Hepatic stellate cell (primary cell): ENCODE measurements around the gene SPIRE2.
"Not testable (repeated sequence)": the region's sequence is repeated elsewhere in the genome, so short reads cannot be mapped to it uniquely, and the experiment has no call there.

Experiments used
- DNase-seq: peaks from one replicate; pipeline ENCODE4 v3.0.0; 2011; ENCODE audit warnings: low spot score

SPIRE2 gene, protein sequence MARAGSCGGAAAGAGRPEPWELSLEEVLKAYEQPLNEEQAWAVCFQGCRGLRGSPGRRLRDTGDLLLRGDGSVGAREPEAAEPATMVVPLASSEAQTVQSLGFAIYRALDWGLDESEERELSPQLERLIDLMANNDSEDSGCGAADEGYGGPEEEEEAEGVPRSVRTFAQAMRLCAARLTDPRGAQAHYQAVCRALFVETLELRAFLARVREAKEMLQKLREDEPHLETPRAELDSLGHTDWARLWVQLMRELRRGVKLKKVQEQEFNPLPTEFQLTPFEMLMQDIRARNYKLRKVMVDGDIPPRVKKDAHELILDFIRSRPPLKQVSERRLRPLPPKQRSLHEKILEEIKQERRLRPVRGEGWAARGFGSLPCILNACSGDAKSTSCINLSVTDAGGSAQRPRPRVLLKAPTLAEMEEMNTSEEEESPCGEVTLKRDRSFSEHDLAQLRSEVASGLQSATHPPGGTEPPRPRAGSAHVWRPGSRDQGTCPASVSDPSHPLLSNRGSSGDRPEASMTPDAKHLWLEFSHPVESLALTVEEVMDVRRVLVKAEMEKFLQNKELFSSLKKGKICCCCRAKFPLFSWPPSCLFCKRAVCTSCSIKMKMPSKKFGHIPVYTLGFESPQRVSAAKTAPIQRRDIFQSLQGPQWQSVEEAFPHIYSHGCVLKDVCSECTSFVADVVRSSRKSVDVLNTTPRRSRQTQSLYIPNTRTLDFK

DNA sequence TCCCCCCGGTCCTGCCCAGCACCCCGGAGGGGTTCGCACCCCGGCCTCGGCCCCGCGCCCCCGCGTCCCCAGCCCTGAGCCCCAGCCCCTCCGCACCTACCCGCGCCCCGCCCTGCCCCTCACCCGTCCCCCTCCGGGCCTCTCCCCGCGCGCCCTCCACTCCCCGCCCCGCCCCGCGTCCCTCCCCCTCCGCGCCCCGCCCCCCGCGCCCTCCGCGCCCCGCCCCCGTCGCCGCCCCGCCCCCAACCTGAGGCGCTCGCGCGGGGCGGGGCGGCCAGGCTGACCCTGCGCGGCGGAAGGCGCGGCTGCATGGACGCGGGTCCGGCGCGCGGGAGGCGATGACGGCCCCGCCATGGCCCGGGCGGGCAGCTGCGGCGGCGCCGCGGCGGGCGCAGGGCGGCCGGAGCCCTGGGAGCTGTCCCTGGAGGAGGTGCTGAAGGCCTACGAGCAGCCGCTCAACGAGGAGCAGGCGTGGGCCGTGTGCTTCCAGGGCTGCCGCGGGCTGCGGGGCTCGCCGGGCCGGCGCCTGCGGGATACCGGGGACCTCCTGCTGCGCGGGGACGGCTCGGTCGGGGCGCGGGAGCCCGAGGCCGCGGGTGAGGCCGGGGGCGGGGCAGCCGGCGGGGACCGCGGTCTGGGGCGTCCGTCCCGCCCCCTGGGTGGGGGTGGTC is at the start of gene SPIRE2:
SPIRE2 (plus strand) TSS at position 277 of the 671 bp plus-strand sequence; CDS start at position 353, 76 bp downstream.
- peak; percentile 76 for DNase-seq

DNA sequence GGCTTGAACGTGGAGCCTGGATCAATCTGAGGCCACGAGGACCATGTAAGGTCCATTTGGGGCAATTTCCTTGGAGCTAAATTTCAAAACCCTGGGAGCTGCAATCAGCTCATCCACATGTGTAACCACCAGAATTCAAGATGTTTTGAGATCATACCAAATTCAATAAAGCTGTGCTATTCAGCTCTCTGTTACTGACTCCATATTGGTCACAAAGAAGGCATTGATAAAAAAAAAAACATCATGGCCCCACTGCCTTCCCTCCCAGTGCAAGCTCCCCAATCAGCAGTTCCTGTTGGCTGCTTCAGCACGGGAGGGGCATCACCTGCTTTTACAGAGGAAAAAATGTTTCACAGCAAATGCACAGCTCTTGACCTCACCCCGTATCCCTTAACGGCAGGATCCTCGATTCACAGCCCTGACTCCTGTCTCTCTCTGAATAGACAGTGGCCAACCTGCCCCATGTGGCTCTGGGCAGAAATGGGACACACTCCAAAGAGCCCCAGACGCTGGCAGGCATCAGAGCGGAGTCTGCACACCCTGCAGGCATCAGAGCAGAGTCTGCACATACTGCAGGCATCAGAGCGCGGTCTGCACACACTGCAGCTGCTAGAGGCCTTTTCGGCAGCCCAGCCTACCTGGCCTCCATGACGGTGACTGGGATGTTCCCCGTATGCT is 48.9 kb upstream of the SPIRE2 start:
- no peak for DNase-seq

DNA sequence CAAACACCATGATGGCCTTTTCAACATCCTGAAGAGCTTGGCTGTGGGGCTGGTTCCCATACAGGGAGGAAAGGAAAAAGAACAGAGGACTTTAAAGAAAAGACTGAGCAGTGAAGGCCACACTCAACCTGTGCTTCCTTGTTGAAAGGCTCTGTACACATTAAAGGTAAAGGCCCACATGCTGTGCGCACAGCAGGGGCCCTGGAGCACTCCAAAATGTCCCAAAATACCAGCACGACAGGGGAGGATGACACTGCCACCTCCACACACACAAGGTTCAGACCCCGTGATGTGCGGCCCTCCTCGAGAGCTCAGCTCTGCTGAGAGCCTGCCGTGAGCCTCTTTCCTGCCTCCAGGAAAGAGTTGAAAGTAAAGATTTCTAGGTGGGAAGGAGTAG is 48.4 kb upstream of the SPIRE2 start:
- DNase-seq, result no peak

DNA sequence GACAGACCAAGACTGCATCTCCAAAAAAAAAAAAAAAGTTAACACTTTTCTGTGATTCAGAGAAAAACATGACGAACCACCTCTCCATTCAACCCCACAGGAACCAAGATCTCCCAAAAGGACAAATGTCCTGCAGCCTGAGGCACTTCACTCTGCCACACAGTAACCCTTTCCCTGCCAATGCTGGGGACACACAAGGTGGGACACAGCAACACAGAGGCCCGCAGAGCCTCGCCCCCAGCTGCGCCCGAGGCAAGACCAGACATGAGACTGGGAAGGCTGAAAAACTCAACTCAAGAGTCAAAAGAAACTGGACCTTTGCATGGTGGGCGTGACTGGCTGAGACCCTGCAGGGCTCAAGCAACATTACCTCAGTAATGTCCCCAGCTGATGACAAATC is 45.8 kb upstream of the SPIRE2 start:
- DNase-seq, result no peak

DNA sequence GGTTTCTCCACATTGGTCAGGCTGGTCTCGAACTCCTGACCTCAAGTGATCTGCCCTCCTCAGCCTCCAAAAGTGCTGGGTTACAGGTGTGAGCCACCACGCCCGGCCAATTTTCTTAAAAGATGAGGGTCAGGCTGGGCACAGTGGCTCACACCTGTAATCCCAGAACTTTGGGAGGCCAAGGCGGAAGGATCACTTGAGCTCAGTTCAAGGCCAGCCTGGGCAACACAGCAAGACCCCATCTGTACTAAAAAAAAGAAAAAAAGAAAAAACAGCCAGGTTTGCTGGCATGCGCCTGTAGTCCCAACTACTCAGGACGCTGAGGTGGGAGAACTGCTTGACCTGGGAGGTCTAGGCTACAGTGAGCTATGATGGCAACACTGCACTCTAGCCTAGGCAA is 44.3 kb upstream of the SPIRE2 start:
- not testable (repeated sequence) for DNase-seq

DNA sequence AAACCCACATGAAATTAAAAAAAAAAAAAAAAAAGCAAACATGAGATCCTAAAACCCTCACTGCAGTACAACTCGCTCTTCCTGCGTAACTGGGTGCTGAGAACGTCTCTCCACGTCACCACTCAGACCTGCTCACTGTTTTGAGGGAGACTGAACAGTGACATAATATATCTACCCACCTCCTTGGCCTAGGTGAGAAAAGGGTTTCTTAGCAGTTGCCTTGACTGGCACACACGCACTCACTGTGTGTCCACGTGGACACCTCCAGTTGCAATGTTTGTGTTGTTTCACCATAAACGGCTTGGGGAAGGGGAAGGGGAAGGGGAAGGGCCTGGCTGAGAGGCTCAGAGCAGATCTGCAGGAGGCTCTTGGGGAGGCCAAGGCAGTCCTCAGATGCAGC is 43.9 kb upstream of the SPIRE2 start:
- no peak for DNase-seq

DNA sequence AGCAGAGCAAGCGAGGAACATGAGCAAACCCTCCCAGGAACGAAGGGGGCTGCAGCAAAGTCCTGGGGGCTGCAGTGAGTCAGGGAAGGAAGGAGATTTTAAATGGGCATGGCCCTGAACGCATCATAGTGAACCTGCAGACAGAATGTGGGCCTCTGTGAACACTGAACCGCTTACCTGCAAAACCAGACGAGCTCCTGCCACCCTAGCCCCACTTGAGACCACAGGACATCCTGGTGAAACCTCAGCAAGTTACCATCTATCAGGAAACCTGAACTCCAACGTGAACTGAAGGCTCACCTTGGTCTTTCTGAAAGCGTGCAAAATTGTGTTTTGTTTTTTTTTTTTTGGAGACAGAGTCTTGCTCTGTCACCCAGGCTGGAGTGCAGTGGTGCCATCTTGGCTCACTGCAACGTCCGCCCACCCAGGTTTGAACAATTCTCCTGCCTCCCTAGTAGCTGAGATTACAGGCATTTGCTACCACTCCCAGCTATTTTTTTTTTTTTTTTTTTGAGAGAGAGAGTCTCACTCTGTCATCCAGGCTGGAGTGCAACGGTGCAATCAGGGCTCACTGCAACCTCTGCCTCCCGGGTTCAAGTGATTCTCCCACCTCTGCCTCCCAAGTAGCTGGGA is 42.6 kb upstream of the SPIRE2 start:
- no peak for DNase-seq

DNA sequence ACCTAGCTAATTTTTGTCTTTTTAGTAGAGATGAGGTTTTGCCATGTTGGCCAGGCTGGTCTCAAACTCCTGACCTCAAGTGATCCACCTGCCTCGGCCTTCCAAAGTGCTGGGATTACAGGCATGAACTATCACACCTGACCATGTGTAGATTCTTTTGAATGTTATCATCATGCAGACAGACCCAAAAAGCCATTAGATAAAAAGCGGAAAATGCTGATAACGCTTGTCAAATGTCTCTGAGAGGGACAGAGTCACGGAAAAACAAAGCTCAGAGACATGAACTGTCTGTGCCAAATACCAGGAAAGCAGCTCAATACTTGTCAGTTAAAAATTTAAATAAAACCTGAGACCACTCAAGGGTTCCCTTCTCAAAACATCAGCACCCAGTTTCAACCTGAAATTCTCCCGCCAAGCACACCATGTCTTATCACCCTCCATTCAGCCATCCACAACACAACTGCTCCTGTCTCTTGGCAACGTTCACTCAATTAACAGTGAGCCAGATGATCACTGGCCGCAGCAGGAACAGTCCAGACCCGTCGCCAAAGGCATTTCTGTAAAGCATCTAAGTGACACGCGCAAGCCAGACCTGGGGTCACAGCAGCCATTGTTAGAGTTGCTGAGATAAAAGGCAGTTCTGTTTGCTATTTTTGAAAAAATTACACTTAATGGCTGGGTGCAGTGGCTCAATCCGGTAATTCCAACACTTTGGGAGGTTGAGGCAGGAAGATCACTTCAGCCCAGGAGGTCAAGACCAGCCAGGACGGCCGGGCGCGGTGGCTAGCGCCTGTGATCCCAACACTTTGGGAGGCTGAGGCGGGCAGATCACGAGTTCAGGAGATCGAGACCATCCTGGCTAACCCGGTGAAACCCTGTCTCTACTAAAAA is 41.6 kb upstream of the SPIRE2 start:
- DNase-seq, result no peak

DNA sequence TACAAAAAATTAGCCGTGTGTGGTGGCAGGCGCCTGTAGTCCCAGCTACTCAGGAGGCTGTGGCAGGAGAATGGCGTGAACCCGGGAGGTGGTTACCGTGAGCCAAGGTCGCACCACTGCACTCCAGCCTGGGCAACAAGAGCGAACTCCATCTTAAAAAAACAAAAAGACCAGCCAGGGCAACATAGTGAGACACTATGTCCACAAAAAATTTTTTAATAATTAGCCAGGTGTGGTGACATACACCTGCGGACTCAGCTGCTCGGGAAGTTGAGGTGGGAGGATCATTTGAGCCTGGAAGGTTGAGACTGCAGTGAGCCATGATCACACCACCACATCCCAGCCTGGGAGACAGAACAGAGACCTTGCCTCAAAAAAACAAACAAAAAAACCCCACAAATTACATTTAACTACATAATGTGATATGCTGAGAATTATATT is 40.9 kb upstream of the SPIRE2 start:
- DNase-seq, result no peak

DNA sequence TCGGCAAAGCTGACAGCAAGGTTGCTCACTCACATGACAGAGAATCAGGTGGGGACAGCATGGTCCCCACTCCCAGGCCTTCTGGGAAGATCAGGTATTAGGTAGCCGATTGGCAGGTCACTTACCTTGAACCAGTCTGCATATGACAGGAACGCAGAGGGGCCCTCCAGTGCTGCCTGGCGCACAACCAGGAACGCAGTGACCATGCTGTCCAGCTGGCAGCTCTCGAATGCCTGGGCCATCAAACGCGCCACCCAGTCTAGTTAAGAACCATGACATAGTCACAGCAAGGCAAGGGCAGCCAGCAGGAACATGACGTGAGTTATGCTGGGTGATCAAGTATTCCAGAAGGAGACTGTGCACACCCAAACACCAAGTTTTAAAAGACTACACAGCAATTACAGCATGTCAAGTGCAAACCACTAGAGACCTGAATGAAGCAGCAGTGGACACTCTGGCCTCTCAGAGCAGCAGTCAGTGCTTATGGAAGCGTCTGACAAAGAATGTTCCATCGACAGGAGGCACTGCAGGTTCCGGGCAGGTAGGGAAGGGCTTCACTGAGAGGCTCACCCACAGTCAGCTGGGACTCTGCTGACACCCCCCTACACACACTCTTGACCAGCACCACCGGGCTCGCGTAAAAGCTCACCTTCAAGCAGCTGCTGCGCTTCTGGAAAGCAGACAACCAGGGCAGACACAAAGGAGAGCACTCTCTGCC is 36.8 kb upstream of the SPIRE2 start:
- no peak for DNase-seq

DNA sequence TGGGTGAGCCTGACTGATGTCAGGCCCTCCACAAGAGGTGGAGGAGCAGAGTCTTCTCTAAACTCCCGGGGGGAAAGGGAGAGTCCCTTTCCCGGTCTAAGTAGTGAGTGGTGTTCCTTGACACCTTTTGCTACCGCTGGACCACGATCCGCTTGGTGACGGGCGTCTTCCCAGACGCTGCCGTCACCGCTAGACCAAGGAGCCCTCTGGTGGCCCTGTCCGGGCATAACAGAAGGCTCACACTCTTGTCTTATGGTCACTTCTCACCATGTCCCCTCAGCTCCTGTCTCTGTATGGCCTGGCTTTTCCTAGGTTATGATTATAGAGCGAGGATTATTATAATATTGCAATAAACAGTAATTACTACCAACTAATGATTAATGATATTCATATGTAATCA is 35.2 kb upstream of the SPIRE2 start:
- DNase-seq, result not testable (repeated sequence)

DNA sequence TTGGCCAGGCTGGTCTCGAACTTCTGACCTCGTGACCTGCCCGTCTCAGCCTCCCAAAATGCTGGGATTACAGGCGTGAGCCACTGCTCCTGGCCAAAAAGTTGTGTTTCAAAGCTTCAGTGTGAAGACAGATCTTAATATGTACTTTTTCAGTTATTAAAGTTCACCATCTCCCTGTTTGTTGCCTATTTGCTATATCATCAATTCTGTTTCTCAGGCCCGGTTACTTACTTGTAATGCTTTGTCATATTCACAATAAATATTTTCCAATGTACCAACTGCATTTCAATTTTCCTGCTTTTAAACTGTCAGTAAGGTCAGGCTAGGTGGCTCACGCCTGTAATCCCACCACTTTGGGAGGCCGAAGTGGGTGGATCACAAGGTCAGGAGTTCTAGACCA is 34.3 kb upstream of the SPIRE2 start:
- no peak for DNase-seq

DNA sequence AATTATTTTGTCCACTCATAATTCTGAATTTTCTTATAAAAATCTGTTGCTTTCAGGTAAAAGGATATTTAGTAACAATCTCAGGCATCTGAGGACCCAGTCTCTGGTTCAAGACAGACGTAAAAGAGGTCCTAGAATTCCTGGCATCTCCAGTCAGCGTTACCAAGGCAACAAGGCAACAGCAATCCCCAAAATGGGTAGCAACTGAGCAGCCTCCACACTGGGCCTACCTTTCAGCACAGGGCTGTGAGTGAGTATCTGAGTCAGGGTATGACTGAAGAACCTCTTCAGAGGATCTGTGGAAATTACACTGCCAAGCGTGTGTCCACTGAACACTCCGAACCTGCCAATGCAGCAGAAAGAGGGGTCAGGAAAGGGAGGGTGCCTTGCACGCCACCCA is 32.6 kb upstream of the SPIRE2 start:
- no peak for DNase-seq

DNA sequence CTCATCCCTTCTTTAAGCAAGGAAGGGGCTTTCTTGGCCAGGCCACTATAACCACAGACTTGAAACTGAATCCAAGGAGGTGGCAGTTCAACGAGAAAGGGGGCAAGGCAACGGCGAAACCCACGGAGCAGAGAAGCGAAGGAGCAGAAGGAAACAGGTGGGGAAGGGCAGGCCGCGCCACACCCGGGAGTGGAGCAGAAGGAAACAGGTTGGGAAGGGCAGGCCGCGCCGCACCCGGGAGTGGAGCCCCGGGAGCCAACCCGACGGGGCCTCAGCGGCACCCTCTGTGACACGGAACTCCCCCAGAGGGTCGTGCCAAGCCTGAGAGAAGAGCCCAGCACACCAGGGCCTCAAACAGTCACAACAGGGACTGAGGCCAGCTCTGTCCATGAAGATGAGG is 32.2 kb upstream of the SPIRE2 start:
- DNase-seq, result no peak

DNA sequence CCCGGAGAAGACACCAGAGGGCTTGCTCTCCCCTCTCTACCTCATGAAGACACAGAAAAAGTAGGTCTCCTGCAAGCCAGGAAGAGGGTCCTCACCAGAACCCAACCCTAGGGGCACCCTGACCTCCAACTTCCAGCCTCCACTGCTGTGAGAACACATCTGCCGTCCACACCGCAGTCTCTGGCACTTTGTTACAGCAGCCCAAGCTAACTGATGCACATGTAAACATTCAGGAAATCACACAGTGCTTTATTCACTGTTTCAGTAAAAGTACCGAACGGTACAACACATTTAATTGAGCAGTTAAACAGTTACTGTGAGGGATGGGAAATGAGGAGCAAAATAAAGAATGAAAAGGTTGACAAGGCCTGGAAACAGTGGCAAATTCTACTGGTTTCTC is 30.1 kb upstream of the SPIRE2 start:
- DNase-seq, result no peak

DNA sequence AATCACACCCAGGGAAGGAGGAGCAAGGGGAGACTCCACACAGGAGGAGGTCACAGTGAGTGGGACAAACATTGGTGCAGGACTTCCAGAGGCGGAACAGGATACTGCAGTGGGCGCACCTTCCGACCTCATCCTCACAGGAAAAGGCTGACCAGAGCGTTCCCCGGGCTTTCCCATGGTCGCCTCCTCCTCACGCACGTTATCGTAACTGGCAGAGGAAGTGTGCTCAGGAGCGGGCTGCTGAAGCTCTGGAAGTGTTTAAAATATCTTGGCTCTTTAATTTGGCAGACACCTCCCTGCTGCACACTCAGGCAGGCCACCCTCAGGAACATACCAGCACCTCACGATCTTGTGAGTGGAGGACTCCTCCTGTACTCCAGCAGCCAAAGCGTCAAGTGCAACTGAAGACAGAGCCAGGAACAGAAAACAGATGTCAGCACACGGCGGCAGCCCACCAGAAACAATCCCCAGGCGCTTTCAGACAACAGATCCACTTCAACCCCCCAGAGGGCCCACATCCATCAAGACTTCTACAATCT is 29.4 kb upstream of the SPIRE2 start:
- no peak for DNase-seq

DNA sequence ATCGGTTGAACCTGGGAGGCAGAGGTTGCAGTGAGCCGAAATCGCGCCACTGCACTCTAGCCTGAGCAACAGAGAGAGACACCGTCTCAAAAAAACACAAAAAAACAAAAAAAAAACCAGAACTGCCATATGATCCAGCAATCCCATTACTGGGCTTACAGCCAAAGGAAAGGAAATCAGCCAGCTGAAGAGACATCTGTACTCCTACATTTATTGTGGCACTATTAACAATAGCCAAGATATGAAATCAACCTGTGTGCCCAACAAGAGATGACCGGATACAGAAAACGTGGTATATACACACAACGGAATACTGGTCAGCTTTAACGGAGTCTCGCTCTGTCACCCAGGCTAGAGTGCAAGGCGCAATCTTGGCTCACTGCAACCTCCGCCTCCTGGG is 26.5 kb upstream of the SPIRE2 start:
- no peak for DNase-seq

DNA sequence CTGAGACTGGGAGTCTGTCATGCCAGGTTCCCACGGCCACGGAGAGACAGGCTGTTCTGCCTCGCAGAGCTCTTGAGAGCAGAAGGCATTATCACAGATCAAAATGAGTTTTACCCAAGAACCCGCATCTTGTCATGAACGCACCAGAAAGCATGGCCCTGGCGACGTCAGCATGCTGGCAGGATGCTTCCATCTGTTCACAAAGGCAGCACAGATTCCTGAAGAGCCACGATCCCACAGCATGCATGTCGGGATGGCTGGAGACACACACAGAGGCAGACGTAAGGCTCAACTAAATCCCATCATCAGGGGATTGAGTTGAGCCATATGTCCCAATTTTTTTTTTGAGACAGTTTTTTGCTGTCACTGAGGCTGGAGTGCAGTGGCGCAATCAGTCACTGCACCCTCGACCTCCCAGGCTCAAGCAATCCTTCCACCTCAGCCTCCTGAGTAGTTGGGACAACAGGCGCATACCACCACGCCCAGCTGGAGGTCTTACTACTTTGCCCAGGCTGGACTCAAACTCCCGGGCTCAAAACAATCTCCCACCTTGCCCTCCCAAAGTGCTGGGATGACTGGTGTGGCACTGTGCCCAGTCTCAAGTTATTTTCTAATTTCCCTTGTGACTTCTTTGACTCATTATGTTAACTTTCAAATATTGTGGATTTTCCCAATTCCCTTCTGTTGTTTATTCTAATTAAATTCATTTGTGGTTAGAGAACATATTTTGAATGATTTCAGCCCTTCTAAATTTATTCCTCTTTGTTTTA is 23.0 kb upstream of the SPIRE2 start:
- DNase-seq, result no peak

DNA sequence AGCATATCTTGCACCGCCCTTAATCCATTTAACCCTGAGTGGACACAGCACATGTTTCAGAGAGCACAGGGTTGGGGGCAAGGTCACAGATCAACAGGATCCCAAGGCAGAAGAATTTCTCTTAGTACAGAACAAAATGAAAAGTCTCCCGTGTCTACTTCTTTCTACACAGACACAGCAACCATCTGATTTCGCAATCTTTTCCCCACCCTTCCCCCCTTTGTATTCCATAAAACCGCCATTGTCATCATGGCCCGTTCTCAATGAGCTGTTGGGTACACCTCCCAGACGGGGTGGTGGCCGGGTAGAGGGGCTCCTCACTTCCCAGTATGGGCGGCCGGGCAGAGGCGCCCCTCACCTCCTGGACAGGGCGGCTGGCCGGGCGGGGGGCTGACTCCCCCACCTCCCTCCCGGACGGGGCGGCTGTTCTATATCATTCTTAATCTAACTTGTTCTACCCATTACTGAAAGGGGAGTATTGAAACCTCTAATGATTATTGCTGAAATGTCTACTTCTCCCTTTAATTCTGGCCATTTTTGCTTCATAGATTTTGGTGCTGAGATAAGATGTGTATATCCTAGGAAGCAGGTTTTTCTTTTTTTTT is 21.6 kb upstream of the SPIRE2 start:
- DNase-seq, result not testable (repeated sequence)
